ENCODE measurements around the gene RAB29.
"Not testable (repeated sequence)": the region's sequence is repeated elsewhere in the genome, so short reads cannot be mapped to it uniquely, and the experiment has no call there.

Gene RAB29

DNA sequence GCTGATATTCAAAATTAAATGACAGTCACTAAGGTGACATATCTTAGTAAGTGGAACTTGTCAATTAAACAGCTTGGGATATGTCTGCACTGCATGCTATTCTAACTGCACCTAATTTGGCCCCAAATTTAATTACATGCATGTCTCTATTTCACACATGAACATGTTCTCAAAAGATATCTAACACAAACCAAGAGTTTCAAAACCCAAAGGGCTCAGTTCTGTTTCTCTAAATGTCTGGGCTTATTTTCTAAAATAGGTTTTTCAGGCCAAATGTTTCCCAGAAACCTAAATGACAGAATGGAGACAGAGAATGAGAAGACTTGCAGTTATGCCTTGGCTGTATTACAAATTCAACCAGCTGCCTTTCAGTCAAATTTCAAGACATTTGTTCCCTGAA lies 11.3 kb downstream of the RAB29 start:
- no peak for DNase-seq (ENCODE audit: low spot score)

DNA sequence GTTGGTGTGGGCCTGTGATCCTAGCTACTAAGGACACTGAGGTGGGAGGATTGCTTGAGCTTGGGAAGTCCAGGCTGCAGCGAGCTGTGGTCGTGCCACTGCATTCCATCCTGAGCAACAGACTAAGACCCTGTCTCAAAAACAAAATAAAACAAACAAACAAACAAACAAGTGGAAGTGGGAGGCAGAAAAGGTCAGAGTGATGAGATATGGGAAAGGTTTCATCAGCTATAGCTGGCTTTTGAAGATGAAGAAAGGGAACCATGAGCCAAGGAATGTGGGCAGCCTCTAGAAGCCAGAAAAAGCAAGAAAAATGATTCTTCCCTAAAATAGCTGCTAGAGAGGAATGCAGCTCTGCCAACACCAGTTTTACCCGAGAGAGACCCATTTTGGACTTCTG lies 14.7 kb downstream of the RAB29 start:
- no peak for DNase-seq (ENCODE audit: low spot score)

- DNase-seq (ENCODE audit: low spot score), result no peak
These were observed 18.7 kb downstream of the RAB29 start for GRCh38 chr1:205756552-205756951.

DNA sequence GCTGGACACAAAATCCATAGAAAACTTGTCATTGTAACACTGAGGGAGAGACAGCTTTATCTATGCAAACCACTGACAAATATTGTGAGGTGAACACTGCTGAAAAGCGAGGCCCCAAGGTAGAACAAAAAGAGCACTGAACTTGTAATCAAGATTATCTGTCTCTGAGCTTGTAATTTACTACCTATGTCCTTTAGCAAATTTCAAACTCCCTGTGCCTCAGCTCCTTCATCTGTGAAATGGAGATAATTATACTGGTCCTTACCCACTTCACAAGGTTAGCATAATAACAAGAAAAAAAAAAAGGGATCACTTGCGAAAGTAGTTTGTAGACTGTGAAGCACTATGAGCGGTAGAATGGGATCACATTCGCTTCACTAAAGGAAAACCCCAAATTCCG lies 20.4 kb downstream of the RAB29 start:
- no peak for DNase-seq (ENCODE audit: low spot score)

DNA sequence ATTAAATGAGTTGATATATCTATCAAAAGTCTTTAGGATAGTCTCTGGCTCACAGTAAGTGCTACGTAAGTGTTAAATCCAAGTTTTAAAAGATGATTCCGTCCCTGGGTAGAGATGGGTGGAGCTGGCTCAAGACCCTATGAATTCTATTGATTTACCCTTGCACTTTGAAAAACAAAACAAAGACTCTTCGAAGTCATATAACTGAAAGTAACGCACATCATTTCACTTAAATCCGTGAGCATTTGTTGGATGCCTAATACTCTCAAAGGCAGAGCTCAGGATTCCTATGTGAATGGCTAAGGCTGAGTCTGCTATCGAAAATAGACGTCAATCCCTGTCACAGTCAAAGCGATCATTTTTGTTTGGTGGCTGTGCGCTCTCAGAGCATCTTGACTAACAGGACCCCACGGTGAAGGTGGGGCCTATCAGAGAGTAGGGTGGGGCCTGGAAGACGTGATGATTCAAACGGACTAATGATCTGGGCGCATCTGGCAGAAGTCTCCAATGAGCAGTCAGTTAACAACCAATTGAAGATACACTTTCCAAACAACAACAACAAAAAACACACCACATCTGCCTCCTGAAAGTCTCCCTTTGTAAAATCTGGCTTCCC lies 24.1 kb downstream of the RAB29 start:
- DNase-seq (ENCODE audit: low spot score), result no peak

DNA sequence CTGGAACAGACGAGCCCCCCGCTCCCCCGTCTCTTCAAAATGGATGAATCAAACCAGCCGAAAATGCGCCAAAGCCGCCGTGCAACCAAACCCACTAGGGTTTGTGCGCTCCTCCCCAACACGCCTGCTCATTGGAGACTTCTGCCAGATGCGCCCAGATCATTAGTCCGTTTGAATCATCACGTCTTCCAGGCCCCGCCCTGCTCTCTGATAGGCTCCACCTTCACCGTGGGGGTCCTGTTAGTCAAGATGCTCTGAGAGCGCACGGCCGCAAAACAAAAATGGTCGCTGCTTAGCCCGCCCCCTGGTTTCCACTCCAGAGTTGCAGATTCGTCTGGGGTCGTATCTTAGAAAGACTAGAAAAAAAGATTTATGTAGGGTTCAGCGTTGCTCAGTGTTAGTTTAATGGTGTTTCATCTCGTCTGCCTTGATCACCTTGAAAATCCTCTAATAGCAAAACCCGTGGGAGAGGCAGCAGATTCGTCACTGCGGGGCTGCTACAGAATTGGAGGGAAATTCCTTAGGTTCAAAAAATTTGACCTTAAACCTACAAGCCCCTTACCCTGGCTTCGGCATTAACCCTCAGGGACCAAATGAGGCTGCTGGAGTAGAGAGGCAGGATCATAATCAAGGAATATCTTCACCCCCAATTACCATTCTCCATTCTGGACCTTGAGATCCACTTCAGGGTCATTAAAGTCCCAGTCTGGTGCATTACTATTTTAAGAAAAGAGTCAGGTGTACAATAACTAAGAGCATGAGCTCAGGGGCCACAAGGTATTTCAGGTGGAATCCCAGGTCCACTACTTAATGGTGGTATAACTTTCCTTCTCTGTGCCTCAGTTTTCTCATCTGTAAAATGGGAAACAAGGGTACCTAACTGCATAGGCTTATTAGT lies 24.9 kb downstream of the RAB29 start, which contains the start of gene NUCKS1:
Gene NUCKS1 (minus strand): TSS at position 45 of the 898 bp plus-strand sequence. CDS start 209 bp downstream, outside the sequence.
- peak; percentile 99 for DNase-seq (ENCODE audit: low spot score)

DNA sequence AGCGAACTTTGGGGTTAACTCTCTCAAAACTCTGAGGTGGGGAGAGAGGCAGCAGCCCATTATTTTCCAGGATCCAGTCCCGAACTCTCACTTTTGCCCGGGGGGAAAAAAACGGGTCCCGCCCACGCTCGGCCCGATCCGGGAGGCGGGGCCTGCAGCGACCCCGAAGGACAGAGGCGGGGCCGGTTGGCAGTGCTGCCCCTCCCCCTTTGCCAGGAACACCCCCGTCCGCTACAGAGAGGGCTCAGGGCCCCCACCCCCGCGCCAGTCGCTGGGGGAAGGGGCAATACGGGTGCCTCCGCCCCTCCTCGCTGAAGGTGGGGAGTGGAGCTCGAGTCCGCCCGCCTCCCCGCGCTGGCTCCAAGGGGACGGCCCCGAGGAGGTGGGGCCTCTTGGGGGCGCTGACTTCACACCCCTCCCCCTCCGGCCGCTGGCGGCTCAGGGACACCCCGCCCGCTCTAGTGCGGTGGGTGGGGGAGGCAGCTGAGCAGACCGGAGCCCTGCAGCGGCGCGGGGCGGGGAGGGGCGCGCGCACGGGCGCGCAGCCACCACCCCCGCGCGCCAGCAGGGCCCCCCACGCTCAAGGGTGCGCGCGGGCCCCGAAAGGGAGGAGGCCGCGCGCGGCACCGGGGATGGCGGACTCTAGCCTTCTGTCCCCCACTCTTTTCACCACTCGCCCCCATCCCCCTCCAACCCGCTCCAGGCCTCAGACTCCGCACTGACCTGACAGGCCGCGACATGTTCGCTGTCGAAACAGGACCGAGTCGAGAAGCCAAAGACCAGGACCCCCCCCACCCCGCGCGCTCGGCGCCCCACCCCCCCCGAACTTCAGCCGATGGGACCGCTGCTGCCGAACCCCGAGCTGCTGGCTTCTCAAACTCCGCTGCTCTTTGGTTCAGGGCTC lies 25.8 kb downstream of the RAB29 start:
- peak; percentile 96 for DNase-seq (ENCODE audit: low spot score)

DNA sequence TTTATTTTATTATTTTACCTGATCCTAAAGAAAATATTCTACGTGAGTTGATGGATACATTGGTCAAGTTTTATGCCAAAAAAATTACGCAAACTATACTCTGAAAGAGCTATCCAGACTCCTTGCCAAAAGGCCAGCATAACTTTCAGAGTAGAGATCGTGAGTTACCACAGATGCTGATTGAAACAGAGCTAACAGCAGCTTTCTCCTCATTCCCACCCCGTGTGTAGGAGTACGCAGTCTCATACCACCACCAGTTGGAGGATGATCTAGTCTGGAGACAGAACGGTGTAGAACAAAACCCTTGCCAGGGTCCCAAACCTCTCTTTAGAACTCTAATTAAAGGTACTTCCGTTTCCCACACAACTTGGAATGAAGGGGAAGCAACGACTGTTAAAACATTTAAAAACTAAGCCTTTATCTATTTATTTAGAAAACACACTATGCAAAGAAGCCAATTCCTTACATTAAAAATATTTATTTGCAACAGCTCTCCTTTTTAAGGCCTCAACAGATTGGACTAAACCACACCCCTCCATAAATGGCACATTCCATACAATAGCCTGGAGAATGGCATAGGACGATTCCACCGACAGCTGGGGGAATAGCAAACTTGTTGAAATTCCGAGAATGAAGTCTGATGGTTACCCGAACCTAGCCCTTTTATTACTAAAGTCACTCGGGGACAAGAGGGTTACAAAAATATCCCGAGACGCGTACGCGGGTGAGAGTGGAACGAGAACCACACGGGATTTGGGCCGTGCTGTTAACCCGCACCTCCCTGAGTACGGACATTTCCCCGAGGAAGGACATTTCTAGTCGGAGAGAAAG lies 26.7 kb downstream of the RAB29 start:
- DNase-seq (ENCODE audit: low spot score), result peak; percentile 48

GRCh38 chr1:205746757-205747412 lies 28.4 kb downstream of the RAB29 start:
- DNase-seq (ENCODE audit: low spot score), result no peak

DNA sequence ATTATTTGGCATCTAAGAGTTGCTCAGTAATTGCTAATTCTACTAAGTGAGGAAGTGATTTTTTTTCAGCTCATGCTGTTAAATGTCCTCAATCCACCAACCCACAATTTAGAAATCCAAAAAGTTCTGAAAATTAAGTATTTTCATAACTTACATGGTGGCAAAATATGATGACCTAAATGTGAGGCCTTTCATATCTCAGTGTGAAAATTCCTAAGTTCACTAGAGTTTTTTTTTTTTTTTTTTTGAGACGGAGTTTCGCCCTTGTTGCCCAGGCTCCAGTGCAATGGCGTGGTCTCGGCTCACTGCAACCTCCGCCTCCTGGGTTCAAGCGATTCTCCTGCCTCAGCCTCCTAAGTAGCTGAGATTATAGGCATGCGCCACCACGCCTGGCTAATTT lies 30.9 kb downstream of the RAB29 start:
- no peak for DNase-seq (ENCODE audit: low spot score)

DNA sequence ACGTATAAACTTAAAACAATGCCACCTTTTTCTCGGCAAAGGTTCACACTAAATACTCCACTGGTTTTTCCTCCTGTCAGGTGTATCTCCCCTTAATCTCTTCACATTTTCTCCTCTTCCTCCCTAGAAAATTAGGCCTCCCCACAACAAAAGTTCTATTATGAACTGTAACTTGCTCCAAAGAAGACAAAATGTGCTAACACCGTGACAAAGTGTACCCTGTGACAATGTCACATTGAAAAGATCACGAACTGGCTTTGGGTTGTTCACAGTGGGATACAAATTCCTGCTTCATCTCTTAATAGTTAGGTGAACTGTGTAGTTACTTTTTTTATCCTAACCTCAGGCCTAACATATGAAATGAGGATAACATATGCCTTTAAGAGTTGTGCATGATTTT lies 31.3 kb downstream of the RAB29 start:
- no peak for DNase-seq (ENCODE audit: low spot score)

GRCh38 chr1:205741681-205742080 lies 33.6 kb downstream of the RAB29 start:
- no peak for DNase-seq (ENCODE audit: low spot score)

DNA sequence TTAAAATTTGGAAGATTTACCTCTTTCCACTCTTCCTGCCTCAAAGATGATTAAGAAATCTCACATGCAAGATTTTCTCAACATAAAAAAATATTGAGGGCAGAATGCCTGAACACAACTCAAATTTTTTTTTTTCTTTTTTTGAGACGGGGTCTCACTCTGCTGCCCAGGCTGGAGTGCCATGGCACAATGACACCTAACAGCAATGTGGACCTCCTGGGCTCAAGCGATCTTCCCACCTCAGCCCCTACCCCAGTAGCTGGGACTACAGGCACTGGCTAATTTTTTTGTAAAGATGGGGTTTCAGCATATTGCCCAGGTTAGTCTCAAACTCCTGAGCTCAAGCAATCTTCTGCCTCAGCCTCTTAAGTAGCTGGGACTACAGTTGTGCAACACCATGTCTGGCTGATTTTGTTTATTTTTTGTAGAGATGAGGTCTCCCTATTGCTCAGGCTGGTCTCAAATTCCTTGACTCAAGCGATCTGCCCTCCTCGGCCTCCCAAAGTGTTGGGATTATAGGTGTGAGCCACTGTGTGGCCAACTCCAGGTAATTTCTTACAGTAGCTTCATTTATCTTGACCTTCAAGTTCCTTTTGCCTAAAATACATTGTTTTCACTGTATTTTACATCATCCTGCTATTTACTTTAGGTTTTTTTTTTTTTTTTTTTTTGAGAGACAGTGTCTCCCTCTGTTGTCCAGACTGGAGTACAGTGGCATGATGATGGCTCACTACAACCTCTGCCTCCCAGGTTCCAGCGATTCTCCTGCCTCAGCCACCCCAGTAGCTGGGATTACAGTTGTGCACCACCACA lies 35.7 kb downstream of the RAB29 start:
- DNase-seq (ENCODE audit: low spot score), result no peak

DNA sequence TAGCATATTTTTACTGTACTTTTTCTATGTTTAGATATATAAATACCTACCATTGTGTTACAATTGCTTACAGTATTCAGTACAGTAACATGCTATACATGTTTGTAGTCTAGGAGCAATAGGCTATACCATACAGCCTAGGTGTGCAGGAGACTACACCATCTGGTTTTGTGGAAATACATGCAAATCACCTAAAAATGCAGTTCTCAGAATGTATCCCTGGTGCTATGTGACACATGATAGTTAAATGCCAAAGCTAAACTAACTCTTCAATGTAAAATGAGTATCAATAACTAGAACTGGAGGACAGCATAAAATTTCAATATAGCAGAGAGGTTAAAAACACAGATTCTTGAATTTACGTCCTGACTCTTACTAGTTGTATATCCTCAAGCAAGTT lies 40.1 kb downstream of the RAB29 start:
- DNase-seq (ENCODE audit: low spot score), result no peak

GRCh38 chr1:205733438-205734175 lies 41.7 kb downstream of the RAB29 start:
- DNase-seq (ENCODE audit: low spot score), result no peak

DNA sequence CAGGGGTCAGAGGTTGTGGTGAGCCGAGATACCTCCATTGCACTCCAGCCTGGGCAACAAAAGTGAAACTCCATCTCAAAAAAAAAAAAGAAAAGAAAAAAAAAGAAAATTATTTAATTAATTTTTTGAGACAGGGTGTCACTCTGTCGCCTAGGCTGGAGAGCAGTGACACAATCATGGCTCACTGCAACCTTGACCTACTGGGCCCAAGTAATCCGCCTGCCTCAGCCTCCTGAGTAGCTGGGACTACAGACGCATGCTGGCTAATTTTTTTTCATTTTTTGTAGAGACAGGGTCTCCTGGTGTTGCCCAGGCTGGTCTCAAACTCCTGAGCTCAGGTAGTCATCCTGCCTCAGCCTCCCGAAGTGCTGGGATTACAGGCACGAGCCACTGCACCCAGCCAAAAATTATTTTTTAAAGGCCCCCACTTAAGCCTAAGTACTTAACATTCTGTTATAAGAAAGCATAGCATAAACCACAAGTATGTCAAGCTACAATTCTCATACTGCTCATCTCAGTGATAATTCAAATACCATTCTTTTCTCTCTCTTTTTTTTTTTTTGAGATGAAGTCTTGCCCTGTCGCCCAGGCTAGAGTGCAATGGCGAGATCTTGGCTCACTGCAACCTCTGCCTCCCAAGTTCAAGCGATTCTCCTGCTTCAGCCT lies 45.2 kb downstream of the RAB29 start:
- no peak for DNase-seq (ENCODE audit: low spot score)

DNA sequence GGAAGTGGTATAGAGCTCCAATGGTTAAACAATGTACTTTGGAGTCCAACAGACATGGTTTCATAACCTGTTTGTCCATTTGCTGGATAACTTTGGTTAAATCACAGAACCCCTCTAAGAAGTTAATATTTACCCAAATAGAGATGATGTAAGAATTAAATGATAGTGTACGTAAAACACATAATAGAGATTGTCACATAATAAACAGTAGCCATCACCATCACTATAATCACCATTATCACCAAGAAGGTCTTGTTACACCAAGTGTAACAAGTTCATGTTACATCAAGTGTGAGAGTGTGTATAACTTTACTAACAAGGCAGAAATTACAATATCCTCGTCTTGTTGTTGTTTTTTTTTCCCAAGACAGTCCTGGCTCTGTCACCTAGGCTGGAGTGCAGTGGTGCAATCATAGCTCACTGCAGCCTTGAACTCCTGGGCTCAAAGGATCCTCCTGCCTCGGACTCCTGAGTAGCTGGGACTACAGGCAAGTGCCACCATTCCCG lies 48.6 kb downstream of the RAB29 start:
- no peak for DNase-seq (ENCODE audit: low spot score)

DNA sequence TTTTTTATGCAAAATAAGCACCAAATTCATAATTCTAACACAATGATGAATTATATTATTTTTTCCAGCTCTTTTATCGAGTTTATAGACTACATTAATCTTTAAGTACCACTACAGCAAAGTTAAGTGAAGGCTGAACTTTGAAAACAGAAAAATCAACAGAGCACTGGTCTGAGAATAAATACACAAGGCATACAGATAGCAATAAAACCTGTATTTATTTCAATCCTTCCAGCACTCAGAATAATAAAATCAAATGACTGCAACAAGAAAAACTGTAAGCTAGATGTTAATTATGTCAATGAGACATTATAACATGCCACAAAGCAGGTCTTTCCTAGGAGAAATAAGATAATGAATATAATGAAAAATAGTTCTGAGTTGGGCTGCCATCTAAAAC lies 49.8 kb downstream of the RAB29 start:
- no peak for DNase-seq (ENCODE audit: low spot score)

DNA sequence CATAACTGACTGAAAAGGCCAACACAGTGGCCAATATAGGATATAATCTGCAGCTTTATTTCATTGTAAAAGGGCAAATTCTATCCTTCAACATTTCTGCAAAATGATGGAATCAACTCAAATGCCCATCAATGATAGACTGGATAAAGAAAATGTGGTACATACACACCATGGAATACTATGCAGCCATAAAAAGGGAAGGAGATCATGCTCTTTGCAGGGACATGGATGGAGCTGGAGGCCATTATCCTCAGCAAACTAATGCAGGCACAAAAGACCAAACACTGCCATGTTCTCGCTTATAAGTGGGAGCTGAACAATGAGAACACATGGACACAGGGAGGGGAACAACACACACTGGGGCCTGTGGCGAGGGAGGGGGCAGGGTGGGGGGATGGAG lies 54.5 kb downstream of the RAB29 start:
- DNase-seq (ENCODE audit: low spot score), result not testable (repeated sequence)
